Activated naive CD4-positive, alpha-beta T cell treated with anti-CD3 and anti-CD28 coated beads, Interleukin-2, amount 50 U/mL, for 16 hours (primary cell): ENCODE measurements around the gene GRM4.

Experiments used
- DNase-seq: peaks from one replicate; pipeline ENCODE4 v3.0.0-alpha.2; 2020

GRM4 gene

DNA sequence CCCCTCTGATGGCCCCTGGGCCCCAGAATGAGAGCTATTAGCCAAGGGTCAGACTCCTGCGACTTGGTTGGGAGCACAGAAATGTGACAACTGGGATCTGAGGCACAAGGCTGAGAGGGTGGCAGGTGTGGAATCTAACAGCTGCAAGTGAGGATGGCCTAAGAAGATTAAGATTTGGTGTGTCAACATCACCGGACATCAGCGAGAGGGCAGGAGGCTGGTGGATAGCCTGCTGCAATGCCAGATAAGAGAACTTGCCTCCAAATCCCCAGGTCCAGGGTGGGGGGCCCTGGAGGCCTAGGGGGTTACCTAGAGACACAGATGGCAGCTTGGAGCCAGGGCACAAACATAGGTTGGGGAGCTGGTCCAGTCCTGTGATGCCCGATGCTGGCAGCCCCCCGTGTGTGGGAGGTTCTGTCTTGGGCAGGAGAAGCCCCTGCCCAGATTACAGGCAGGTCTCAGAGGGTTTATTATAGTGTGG, 155.8 kb downstream of the GRM4 start:
- no peak for DNase-seq

DNA sequence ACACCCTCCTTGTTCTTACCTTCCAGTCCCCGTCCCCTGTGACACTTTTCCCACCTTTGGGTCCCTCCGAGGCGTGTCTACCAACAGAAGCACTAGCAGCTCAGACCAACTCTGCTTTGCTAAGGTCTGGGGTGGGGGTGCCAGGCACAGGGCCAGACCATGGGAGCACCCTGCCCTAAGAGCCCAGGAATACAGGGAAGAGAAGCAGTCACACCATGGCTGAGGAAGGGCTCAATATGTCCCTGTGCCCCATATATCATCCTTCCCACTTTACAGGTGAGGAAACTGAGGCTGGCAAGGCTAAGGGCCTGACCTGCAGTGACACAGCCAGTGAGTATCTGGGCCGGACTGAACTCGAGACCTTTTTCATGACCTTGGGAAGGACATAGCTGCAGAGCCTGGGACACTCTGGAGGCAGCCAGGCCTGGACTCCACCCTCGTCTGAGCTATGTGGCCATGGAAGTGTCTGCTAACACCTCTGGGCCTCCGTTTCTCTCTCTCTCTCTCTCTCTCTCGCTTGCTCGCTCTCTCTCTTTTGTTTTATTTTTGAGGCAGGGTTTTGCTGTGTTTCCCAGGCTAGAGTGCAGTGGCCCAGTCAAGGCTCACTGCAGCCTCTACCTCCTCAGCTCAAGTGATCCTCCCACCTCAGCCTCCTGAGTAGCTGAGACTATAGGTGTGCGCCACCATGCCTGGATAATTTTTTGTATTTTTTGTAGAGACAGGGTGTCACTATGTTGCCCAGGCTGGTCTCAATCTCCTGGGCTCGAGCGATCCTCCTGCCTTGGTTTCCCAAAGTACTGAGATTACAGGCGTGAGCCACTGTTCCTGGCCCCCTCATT, 156.7 kb downstream of the GRM4 start:
- no peak for DNase-seq

DNA sequence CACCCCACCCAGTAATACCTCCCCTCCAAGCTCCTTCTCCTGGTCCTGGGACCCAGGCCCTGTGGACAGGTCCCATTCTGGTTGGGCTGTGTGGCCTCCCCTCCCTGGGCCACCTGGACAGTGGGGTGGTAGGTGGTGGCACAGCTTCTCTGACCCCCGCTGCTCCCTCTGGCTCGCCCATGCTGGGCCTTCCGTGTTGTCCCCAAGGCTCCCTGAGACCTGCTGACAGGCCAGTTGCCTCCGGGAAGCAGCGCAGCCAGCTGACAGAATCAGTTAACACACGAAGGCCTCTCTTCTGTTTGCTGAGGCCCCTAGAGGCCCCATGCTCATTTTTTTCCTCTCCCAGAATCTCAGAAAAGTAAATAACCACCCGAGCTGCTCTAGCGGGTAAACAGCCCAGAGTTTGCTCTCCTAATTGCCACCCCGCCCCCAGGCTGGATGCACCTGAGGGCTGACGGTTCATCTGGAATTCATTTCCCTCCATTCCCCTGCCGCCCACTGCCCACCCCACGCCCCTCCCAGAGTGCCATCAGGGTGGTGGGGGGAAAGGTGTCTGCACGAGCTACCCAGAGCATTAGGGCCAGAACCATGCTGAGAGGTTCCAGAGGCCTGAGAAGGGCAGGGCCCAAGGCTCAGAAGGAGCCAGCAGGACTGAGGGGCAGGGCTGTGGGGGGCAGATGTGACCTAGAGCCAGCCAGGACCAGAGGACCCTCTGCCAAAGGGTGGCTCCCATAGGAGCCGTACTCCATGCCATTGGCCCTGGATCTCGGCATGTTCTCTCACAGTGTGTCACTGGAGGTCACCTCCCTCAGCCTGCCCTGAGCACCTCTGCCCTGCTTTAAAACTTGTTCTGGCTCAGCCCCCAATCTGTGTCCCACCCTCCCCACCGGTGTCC, 157.5 kb downstream of the GRM4 start:
- DNase-seq: no peak

DNA sequence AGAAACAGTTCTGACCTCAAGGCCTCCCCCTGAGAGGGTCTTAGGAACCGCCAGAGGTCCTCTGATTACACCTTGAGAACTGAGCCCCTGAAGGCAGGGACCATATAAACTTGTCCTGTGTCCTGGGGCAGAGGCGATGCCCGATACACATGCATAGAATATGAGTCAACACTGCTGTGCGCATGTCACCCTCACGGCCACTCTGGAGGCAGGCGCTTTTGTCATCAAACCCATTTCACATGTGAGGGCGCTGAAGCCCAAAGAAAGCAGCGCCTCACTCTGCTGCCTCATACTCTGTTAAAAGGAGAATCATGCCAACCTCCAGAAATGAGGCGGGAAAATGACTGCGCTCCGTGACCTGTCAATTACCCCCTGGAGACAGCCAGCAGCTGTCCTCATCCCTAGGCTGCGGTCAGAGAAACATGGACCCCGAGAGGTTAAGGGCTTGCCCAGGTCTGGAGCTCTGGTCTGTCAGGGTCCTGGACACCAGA, 158.3 kb downstream of the GRM4 start:
- no peak for DNase-seq

DNA sequence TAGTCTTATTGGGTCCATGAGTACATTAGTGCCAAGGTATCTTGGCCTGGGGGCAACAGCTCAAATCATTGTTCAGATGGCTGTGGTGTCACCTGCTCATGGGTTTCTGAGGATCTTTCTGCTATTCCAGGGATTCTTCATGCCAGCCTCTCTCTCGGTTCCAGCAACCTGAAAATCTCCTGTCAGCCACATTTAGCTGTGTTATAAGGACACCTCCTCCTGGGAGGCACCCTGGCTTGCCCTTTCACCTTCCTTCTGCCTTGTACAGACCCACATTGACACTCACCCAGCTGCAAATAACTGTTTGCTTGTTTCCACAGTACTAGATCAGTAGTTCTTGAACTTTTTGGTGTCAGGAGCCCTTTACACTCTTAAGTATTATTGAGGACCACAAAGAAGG, 159.9 kb downstream of the GRM4 start:
- no peak for DNase-seq

DNA sequence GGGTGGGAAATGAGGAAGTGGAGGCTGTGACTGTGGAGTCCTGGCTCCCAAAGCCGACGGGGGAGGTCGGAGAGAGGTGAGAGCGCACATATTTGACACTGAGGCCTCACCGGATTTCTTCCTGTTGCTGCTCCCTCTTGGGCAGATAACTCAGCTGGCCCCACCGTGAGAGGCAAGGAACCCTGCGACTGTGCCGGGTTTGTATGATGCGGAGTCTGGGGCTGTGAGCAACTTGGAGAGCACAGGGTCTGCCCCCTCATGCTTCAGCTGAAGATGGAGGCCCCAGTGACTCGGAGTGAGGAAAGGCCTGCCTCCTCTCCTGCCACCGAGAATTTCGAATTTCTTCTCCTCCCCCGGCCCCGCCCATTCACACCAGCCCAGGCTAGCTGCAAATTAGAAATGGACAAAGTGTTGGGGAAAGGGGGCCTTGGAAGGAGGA, 160.6 kb downstream of the GRM4 start:
- DNase-seq: no peak

DNA sequence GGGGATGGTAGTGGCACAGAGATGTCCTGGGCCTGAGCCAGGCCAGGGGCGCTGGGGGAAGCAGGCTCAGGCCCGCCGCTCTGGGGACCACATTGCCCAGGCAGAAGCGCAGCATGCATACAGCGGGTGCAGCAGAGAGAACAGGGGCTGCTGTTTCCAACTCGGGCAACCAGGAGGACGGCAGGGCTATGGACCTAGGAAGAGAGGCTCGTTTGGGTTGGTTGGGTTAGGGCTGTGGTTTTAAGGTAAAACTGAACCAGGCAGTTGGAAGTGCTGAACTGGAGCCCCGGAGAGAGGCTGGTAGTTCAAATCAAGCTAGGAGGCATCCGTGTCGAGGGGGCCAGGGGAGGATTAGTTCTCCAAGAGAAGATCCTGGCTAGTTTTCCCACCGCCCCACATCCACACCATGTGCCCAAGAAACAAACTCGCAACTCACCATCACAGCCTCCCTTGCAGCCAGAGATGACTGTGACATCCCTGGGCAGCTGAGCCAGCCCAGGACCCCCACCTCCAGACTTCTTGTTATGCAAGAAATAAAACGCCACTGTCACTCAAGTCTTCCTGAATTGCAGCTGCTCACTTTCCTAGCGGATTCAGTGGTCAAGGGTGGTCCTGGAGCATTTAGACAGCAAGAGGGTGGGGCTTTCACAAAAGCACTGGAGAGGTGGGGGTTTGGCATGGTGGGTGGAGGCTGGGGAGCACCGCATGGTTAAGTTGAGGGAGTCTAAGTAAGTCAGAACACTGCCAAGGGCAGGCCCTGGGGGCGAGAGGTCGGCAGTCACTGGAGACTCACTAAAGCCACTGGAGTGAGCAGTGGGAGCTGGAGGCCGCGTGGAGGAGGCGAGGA, 161.2 kb downstream of the GRM4 start:
- DNase-seq: no peak

DNA sequence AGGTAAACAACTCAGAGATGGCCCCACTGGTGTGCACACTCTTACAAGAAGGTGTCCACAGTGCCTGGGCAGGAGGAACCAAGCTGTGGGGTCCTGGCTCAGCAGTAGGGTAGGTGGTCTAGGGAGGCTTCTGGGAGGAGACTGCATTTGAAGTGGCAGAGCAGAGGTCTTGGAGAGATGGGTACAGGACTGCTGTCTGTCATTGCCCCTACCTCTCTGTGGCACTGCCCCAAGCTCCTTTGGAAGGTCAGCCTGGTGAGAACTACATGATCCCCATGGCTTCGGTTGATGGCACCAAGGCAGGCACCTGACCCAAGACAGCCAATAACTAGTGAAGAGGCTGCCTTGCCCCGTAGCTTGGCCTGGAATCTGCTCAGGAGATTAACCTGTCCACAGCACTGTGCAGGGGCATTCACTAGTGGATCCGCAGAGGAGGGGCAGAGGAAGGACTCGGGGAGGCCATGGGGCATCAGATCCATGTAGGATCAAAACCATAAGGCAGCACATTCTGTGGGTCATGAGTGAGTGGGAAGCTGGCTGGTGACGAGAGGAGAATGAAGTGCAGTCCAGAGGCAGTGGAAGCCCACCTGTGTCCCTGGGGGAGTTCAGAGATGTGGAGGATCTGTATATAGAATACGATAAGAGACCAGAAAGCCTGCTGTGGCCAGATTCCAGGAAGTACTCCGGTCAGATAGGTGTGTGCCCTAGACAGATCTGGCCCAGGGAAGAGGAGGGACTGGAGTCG, 162.0 kb downstream of the GRM4 start:
- DNase-seq: no peak

DNA sequence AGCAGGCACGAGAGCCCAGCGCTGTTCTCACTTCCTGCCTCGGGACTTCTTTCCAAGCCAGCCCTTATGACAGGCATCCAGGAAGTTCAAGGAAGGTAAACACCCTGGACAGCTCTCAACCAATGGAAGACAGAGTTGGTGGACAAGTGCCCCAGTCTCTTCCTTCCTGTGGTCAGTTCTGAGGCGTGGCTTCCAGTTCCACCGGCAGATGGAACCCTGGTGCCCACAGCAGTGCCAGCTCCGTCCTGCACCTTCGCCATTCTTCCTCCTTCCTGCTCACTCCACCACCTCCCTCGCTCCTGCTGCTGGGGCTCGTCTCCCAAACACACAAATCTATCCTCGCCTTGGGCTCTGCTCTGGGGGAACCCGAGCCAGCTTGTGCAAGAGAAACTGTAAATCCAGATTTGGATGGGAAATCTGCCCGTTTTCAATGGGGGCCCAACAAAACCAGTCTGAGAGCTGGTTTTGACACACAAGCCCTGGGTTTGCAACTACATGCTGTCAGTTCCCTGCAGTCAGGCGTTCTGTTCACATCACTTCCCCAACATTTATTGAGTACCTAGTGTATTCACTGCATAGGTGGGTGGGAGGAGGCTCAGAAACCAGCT, 162.7 kb downstream of the GRM4 start:
- DNase-seq: no peak

DNA sequence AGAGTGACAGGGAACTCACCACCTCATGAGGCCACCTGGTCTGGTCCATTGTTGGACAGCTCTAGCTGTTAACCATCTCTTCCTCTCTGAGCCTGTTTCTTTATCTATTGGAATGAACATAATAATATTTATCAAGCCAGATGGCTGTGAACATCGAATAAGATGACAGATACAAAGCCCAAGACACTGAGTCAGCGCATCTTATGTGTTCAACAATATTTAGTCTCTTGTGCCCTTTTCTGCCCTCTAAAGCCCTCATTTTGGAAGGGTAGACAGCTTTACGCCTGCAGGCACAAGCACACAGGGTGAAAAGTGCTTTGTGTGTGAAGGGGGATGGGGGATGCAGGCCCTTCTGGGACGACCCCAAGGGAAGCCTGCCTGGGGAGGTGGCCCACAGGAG, 164.0 kb downstream of the GRM4 start:
- no peak for DNase-seq

DNA sequence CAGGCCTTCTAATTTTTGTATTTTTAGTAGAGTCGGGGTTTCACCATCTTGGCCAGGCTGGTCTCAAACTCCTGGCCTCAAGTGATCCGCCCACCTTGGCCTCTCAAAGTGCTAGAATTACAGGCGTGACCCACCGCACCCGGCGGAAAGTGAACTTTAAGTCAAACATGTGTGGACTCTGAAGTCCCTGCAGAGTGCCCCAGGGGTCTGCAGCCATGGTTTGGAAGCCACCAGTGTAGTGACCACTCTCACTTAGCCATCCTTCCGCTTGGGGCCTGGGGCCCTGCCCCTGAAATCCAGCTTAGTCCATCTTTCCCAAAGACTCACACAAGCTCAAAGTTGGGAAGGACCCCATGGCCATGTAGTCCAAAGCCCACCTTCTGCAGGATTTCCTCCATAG, 164.5 kb downstream of the GRM4 start:
- DNase-seq: no peak

DNA sequence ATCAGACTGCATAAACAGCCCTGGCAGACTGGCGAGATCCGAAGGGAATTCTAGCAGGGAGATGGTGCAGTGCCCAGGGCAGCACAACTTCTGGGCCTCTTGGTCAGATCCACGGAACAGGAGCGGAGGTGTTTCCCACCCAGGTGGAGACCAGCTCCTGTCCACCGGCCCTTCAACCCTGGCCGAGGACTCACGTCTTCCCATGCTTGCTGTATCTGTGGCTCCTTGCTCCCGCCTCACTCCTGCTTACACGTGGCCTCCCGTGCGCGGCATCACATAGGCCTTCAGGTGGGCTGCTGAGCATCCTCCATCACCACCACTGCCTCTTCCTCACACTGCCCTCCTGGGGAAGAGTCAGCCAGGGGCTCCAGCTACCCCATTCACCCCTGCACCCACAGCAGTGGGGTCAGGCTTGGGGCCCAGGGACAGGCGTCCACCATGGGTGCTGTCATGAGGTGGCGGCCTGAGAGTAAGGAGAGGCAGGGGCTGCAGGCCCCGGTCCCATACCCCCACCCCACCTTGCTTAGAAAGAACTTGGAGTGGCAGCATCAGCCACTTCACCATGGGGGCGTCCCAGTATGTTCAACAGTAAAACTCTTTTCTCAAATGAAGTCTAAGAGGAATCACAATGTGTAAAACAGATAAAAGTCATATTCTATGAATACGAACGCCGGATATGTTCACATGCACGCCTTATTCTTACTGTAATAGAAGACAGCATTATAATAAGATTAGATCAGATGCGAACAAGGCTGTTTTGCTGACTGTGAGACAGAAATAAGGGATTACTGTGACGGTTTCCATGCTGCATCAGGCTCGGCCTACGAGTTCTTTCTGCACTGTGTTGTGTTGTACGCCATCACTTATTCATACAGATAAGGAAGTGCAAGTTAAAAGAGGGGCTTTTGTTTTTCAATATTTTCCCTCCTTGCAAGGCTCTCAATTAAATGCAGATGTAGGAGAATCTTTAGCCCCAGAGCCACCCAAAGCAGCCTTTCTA, 165.4 kb downstream of the GRM4 start:
- DNase-seq: no peak

DNA sequence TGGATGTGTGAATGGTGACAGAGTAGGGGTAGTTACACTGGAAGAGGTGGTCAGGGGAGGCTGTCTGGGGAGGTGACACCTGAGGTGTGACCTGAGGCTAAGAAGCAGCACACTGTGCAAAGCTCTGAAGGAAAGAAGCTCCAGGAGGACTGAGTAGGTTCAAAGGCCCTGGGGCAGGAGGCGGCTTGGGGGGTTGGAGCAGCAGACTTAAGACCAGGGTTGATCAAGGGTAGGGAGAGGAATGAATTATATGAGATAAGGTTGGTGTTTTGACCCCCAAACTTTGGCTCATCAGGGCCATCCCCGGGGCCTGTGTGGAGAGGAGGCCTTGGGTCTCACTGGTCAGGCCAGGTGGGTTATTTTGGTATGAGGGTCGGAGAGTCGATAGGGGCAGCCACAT, 166.1 kb downstream of the GRM4 start:
- no peak for DNase-seq

DNA sequence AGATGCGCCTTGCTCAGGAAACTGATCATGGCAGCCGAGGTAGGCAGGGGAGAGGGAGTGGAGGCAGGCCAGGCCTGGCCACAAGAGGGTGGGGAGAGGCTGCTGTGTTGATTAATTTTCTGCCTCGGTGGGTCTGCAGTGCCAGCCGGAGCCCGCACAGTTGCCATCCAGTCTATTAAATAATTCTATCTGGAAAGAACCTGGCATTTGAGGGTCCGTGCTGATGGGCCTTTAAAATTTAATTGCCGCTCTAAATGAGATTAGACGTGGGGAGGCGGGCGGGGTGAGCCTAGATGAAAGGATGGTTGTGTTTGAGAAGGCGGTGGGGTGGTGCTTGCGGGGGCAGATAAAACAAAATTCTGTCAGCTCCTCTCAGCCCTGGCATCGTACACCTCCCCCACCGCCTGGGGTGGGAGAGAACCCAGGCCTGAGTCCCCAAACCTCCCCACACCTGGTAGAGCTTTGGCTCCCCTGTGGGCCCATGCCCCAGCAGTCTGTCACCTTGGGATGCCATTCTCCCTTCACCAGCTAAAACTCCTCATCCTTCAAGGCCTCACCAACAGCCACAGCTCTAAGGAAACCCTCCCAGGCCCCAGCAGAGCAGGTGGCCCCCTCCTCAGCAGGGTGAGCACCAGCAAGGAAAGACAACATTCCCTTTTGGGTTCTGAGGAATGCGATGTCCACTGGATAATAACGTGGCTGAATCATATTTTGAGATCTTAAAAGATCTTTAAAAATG, 167.3 kb downstream of the GRM4 start:
- DNase-seq: no peak

DNA sequence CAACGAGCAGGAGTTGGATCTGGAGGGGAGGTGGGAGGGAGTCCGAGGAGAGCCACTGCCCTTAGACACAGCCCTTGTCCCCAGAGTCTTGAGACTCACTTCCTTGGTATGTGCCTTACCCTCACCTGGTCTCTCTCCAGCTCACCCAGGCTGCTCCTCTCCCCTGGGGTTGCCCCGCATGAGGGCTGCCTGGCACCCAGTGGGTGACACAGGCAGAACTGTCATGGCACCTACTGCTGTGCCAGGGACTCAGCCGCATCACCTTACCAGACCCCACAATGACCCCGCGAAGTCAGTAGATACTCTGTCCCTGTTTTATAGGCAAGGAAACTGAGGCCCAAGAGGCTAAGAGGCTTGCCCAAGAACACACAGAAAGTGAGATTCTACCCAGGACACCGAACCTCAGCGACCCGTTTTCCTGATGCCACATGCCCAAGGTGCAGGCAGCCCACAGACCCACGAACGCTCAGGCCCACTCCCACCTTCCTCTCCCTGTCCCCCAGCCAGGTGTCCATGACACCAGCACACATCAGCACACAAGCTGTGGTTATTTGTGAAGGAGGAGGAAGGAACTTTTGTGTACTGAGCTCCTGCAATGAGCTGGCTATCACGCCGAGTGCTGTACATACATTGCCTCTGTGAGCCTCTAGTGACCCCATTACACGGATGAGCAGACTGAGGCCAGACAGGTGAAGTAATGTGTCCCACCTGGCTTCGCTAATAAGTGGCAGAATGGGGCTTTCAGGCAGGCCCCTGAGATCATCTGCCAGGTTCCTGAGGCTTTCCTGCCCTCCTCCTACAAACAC, 168.1 kb downstream of the GRM4 start:
- no peak for DNase-seq

DNA sequence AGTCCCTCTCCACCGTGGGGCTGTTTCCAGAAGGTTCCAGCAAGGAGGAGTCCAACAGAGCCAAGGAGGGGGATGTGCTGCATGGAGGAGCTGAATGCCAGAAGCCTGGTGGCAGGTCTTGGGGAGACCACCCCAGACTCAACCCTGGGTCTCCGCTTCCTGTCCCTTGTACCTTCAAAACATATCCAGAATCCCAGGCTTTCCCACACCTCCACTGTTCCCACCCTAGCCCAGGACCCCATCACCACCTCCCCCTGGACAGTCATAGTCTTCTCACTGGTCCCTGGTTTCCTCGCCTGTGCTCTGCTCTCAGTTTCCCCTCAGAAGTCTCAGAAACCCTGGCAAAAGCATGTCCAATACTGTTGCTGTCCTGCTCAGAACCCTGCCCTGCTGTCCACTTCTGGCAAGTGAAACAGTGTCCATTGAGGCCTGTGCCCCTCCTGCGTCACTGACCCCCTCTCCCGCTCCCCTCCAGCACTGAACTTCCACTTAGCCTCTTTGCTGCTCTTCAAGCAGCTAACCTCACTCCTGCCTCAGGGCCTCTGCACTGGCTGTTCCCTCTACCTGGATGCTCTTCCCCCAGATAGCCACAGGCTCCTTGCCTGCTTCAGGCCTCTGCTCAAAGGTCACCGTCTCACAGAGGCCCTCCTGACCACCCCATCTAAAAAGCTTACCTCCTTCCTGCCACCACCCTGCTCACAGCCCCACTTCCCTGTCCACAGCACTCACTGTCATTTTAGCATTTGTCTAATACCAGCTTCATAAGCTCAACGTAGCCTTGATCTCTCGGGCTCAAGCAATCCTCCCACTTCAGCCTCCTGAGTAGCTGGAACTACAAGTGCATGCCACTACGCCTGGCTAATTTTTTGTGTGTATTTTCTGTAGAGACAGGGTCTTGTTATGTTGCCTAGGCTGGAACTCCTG, 169.2 kb downstream of the GRM4 start:
- no peak for DNase-seq

DNA sequence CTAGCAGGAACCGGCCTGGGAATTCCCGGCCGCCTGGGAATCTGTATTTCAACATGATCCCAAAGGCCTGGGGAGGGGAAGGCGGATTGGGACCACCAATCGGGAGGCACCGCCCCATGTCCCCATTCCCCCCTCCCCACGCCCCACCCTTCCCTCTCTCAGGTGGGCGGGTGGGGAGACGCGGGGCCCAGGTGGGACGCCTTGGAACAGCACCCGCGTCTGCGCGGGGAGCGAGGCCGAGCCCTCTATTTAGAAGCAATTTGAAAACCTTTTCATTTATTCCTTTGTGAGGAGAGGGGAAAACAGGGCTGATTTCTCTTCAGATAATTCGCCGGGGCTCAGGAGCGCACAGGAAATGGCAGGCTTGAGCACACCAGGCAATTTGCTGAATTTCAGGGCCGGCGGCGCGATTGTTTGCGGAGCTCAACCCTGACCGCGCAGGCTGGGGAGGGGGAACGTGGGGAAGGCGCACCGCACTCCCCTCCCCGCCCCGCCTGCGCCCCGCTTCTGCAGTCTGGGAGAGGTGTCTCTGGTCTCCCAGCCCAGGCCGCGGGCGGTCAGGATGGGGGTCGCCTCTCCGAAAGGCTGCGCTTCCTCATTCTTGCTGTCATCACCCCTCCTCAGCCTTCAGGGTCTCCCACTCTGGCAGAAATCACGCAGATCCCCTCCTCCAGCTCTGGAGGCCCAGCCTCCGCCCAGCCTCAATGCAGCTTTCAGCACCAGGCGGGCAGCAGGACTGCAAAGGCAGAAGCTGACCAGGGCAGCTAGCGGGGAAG, 170.0 kb downstream of the GRM4 start:
- no peak for DNase-seq
